Stomach smooth muscle (tissue), 2 donors: ENCODE measurements around the gene PDE11A.
"Not testable (repeated sequence)": the region's sequence is repeated elsewhere in the genome, so short reads cannot be mapped to it uniquely, and the experiment has no call there.

Experiments
- H3K27ac ChIP-seq: one replicate; pipeline ENCODE4 v1.7.0; 2013; ENCODE audit warnings: mild to moderate bottlenecking, low read length, inconsistent platforms
- H3K27me3 ChIP-seq, 2 donors: one replicate each; pipeline ENCODE4 v1.7.0; 2013; ENCODE audit warnings: low read length in 2 of 2; ENCODE audit not compliant: insufficient read depth in 2 of 2, control insufficient read depth in 1 of 2
- H3K36me3 ChIP-seq, 2 donors: one replicate each; pipeline ENCODE4 v1.7.0; 2013; ENCODE audit warnings: low read length in 2 of 2; ENCODE audit not compliant: control insufficient read depth in 2 of 2, insufficient read depth in 2 of 2
- H3K4me1 ChIP-seq: one replicate; pipeline ENCODE4 v1.7.0; 2013; ENCODE audit warnings: low read length; ENCODE audit not compliant: control insufficient read depth, insufficient read depth
- H3K4me3 ChIP-seq, 2 donors: one replicate each; pipeline ENCODE4 v1.7.0; 2013; ENCODE audit warnings: low read length in 2 of 2
- H3K9ac ChIP-seq, 2 donors: one replicate each; pipeline ENCODE4 v1.7.0; 2013; ENCODE audit warnings: low read length in 2 of 2, mild to moderate bottlenecking in 1 of 2
- H3K9me3 ChIP-seq, 2 donors: one replicate each; pipeline ENCODE4 v1.7.0; 2013; ENCODE audit warnings: low read length in 2 of 2; ENCODE audit not compliant: control insufficient read depth in 2 of 2
- donor health status: healthy.
- donor health status: Pancreatic carcinoma.

The PDE11A gene

DNA sequence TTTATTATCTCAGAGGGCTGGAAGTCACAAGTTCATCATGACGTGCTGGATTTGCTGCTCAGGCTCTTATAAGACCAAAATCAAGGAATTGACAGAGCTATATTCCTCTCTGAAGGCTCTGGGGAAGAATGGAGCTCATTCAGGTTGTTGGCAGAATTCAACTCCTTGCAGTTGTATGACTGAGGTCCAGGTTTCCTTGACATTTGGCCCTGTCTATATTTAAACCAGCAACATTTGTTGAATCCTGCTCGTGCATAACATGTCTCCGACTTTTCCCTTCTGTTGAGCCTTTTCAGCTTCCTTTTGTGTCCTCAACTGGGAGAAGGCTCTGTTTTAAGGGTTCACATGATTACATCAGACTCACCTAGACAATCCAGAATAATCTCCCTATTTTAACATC, 203.4 kb downstream of the PDE11A start:
- Histone ChIP-seq H3K9me3 (peaks cover 0 to 3% of the 10 kb centered on the region in 2 donors), H3K4me1 (no peaks in the 10 kb centered on the region), H3K27ac (no peak overlapping the region), H3K36me3 (no peaks in the 10 kb centered on the region), H3K4me3 (no peak overlapping the region), H3K9ac (no peak overlapping the region), H3K27me3 (no peaks in the 10 kb centered on the region)

DNA sequence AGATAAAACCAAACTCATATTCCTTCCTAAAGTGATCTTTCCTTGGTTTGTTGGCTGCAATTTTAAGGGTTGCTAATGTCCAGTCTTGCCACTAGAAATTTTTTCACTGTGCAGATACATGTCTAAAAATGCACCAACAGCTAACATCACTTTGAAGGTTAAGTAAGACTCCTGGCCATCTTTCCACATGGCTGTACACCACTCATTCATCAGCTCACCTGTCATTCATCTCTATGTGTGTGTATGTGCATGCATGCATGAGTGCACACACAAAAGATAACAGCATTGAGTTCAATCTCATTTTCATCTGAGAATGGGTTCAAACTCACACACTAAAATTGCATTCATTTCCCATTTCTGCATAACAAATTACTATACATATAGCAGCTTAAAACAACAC, 203.8 kb downstream of the PDE11A start:
- peaks cover 0 to 3% of the 10 kb centered on the region in 2 donors for H3K9me3 ChIP-seq

DNA sequence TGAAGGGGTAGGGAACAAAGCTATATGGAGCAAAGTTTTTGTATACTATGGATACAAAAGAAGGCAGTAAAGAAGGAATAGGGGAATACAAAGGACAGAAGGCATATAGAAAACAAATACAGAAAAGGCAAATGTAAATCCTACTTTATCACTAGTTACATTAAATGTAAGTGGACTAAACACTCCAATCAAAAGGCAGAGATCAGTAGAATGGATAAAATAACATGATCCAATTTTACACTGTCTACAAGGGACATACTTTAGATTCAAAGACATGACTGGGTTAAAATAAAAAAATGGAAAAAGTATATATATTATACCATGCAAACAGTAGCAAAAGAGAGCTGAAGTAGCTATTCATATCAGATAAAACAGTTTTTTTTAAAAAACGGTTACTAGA, 215.0 kb downstream of the PDE11A start:
- no peaks in the 10 kb centered on the region for H3K27me3 ChIP-seq

More for the DNA sequence above, 203.8 kb downstream of the PDE11A start:
- H3K4me1 ChIP-seq = no peaks in the 10 kb centered on the region
- H3K36me3 ChIP-seq = no peaks in the 10 kb centered on the region
- no peaks in the 10 kb centered on the region for H3K27me3 ChIP-seq
- no peak overlapping the region for H3K9ac ChIP-seq
- H3K4me3 ChIP-seq = no peak overlapping the region
- no peak overlapping the region for H3K27ac ChIP-seq

DNA sequence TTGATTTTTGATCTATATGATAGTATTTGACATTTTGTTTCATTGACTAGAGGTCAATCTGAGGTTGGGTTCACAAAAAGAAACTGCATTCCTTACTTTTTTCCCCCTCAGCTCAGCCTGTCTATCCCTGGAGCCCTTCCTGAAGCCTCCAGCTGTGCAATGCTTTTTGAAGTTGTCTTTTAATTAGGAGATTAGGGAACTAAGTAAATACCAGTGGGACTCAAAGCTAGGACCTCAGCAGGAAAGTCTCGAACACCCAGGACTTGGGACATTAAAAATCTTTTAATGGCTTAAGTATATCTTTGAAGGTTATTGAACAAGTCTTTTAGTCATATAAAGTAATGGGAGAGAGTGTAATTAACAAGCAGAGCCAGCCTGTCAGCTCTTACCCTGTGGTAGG, 220.2 kb downstream of the PDE11A start:
- no peak overlapping the region for H3K27ac ChIP-seq
- H3K9ac ChIP-seq = no peak overlapping the region
- no peaks in the 10 kb centered on the region for H3K4me1 ChIP-seq
- no peaks in the 10 kb centered on the region for H3K36me3 ChIP-seq
- H3K27me3 ChIP-seq = no peaks in the 10 kb centered on the region
- H3K9me3 ChIP-seq = peaks cover 0 to 2% of the 10 kb centered on the region in 2 donors
- H3K4me3 ChIP-seq = no peak overlapping the region

More for the DNA sequence above, 215.0 kb downstream of the PDE11A start:
- no peak overlapping the region for H3K9ac ChIP-seq
- H3K4me1 ChIP-seq = no peaks in the 10 kb centered on the region
- no peak overlapping the region for H3K27ac ChIP-seq
- no peaks in the 10 kb centered on the region for H3K36me3 ChIP-seq
- no peaks in the 10 kb centered on the region for H3K9me3 ChIP-seq
- no peak overlapping the region for H3K4me3 ChIP-seq

DNA sequence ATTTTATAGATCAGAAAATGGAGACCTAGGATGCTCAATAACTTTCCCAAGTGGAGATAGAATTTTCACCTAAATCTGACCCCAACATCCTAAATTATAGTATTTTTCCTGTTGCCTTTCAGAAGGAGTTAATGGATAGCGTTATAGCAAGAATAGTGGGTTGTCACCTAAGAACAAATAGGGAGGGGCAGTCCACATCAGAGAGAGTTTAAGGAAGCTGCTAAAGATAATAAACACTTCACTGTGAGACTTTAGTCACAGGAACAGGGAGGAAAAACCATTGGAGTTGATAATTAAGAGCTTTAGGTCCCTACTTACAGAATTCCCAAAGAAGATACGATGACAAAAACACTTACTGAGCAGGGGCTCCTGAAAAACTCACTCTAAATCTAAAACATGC, 229.4 kb downstream of the PDE11A start:
- H3K9ac ChIP-seq = no peak overlapping the region
- no peak overlapping the region for H3K4me3 ChIP-seq
- H3K36me3 ChIP-seq = no peaks in the 10 kb centered on the region
- no peak overlapping the region for H3K27ac ChIP-seq
- no peaks in the 10 kb centered on the region for H3K27me3 ChIP-seq
- no peaks in the 10 kb centered on the region for H3K4me1 ChIP-seq
- peaks cover 0 to 2% of the 10 kb centered on the region in 2 donors for H3K9me3 ChIP-seq

DNA sequence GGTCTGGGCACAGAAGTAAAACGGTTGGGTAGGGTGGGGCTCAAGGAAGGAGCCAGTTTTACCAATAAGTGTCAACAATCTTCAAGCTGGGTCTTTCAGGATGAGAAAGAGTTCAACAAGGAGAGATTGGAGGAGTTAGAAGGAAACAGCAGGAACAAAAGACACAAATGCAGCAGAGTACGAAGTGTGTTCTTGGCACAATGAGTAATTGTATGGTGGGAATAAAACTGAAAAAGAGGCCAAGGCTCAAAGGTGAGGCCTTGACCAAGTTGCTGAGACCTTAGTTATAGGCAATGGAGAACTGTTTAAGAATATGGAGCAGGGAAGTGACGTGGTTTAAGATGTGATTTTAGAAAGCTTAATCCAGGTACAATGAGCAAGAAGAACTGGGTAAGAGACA, 230.3 kb downstream of the PDE11A start:
- Histone ChIP-seq H3K27me3 (no peaks in the 10 kb centered on the region), H3K4me3 (no peak overlapping the region), H3K4me1 (no peaks in the 10 kb centered on the region), H3K9ac (no peak overlapping the region), H3K27ac (no peak overlapping the region), H3K36me3 (no peaks in the 10 kb centered on the region), H3K9me3 (no peaks in the 10 kb centered on the region)

DNA sequence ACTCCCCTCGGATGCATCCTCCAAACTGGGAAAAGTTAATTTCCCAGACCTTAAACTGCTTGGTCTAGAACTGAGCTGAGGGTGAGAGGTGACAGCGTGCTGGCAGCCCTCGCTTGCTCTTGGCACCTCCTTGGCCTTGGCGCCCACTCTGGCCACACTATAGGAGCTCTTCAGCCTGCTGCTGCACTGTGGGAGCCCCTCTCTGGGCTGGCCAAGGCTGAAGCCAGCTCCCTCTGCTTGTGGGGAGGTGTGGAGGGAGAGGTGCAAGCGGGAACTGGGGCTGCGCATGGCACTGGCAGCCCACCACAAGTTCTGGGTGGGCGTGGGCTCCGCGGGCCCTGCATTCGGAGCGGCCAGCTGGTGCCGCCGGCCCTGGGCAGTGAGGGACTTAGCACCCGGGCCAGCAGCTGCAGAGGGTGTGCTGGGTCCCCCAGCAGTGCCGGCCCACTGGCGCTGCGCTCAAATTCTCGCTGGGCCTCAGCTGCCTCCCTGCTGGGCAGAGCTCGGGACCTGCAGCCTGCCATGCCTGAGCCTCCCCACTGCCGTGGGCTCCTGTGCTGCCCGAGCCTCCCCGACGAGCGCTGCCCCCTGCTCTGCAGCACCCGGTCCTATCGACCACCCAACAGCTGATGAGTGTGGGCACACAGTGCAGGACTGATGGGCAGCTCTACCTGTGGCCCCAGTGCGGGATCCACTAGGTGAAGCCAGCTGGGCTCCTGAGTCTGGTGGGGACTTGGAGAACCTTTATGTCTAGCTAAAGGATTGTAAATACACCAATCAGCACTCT, 237.0 kb downstream of the PDE11A start:
- H3K27me3 ChIP-seq, H3K36me3 ChIP-seq, H3K4me3 ChIP-seq, H3K9ac ChIP-seq, H3K27ac ChIP-seq, H3K4me1 ChIP-seq, H3K9me3 ChIP-seq: not testable (repeated sequence)

DNA sequence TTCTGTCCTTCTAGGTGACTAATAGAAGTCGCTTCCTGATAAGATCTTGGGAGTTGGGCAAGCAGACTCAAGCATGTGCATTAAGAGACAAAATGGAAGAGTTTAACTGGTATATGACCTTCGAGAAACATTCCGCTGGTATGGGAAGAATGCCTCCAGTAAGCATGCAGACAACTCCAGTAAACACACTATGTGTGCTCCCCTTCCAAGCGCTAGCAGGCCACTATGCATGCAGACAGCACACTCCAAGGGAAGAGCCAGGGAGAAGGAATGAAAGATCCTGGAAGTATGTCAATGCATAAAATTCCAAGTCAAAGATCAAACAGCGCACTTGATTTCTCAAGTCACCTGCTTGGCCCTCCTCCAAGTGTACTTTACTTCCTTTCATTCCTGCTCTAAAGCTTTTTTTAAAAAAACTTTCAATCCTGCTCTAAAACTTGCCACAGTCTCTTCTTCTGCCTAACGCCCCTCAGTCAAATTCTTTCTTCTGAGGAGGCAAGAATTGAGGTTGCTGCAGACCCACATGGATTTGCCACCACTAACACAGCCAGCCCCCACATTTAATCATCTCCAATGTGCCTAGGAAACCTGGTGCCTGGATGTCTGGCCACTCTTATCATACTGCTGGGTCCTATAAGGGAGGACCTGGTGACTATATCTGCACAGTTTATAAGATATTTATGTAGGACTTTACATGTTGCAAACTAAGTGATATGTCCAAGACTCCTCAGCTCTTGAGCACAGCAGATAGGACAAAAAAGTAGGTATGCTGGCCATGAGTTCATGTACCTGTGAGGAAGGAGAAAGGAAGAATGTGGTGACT, 239.8 kb downstream of the PDE11A start:
- Histone ChIP-seq H3K36me3 (no peaks in the 10 kb centered on the region), H3K27me3 (no peaks in the 10 kb centered on the region), H3K4me3 (no peak overlapping the region), H3K27ac (no peak overlapping the region), H3K4me1 (no peaks in the 10 kb centered on the region), H3K9ac (no peak overlapping the region), H3K9me3 (peaks cover 2 to 4% of the 10 kb centered on the region in 2 donors)

DNA sequence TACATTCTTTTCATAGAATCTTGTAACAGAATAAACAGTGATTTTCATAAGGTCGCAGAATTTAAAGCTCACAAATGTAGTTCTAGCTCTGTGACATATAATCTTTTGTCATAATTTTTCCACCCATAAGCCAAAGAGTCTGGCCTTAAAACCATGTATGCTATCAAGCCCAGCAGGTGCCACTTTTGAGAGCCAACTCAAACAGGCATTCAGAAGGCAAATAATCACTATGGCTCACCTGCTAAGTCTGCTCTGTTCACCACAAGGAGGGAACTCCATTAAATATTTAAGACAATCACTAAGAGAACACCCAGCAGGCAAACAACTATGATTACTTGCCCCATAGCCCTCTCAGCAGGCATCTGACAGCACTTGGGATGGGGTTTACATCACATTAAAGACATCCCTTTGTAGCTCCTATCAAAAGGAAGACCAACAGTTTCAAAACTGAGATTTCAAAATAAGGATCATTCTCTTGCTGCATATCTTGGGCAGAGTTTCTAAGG, 241.6 kb downstream of the PDE11A start:
- H3K36me3 ChIP-seq = no peaks in the 10 kb centered on the region
- H3K27me3 ChIP-seq = no peaks in the 10 kb centered on the region
- no peak overlapping the region for H3K27ac ChIP-seq
- no peaks in the 10 kb centered on the region for H3K4me1 ChIP-seq
- no peak overlapping the region for H3K9ac ChIP-seq
- no peak overlapping the region for H3K4me3 ChIP-seq
- H3K9me3 ChIP-seq = peaks cover 2 to 4% of the 10 kb centered on the region in 2 donors

DNA sequence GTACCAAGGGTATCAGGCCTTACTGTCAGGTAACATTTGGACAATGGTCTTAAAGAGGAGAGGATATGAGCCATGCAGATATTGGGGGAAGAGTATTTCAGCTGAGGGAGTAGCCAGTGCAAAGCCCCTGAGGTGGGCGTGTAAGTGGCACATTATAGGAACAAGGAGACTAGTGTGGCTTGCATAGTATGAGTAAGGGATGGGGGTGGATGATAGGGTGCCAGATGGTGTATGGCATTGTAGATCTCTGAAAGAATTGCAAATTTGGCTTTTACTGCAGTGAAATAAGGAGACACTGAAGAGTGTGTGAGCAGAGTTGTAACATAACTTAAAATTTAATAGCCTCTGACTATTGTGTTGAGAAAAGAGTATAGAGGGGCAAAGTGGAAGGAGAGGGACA, 244.0 kb downstream of the PDE11A start:
- Histone ChIP-seq H3K27ac (no peak overlapping the region), H3K4me3 (no peak overlapping the region), H3K4me1 (no peaks in the 10 kb centered on the region), H3K9me3 (no peaks in the 10 kb centered on the region), H3K9ac (no peak overlapping the region), H3K36me3 (no peaks in the 10 kb centered on the region), H3K27me3 (no peaks in the 10 kb centered on the region)

DNA sequence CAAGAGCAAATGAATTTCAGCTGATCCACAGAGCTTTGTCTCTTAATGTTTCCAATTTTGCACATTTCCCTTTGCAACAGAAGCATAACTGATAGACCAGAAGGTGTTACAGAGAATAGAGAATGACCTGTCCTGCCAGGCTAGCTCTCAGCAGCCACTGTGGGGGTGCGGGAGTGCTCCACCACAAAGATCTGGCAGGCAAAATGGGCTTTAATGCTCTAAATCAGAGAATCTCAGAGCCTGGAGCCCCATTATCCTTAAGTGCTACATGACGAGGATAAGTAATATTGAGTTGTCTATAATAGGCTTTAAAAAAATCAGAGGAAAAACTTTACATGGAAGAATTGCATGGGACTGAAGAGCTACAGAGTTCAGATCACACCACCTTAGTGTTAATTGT, 245.7 kb downstream of the PDE11A start:
- Histone ChIP-seq H3K27ac (no peak overlapping the region), H3K36me3 (no peaks in the 10 kb centered on the region), H3K9ac (no peak overlapping the region), H3K9me3 (no peaks in the 10 kb centered on the region), H3K27me3 (no peaks in the 10 kb centered on the region), H3K4me3 (no peak overlapping the region), H3K4me1 (no peaks in the 10 kb centered on the region)
